HCT116 (cell line): Measurements from ENCODE around the gene TMEM91. TPM values are rescaled to one million over a fixed set of nuclear protein-coding genes. Genes with fewer than 3 reads are reported as not detected.

Experiments used
- ATAC-seq: fragments of 200-7000 bp; cut with Tn5 transposase; 2 replicates; pipeline ENCODE4 v1.9.1; 2020; ENCODE audit warnings: mild to moderate bottlenecking, moderate library complexity
- BruUV-seq: library from RNA; stranded (reverse); fragments of 400-500 nt; replicated peaks from 2 replicates; lab custom pipeline; 2021; lab: Mats Ljungman, UMichigan
- CTCF ChIA-PET: fragments of 300-600 bp; sonication (Branson Sonifier 250); formaldehyde crosslinking; loops from one replicate; lab custom pipeline; 2021; ENCODE audit warnings: antibody characterized with exemption; lab: Charles Lee
- POLR2A ChIA-PET: fragments of 300-600, 350-600 bp; sonication (Branson Sonifier 250); formaldehyde crosslinking; loops from one replicate; lab custom pipeline; 2021; ENCODE audit warnings: antibody characterized with exemption; lab: Charles Lee
- RAD21 ChIA-PET, 2 experiments: fragments of 300-600 bp; sonication (Branson Sonifier 250); formaldehyde crosslinking; loops; one replicate each; lab custom pipeline; 2023; ENCODE audit warnings: low total read pairs in 2 of 2; ENCODE audit not compliant: uncharacterized antibody in 2 of 2, unreplicated experiment in 2 of 2, low non-redundant PET in 1 of 2; lab: Charles Lee
- DNase-seq: peaks from one replicate; pipeline ENCODE4 v3.0.0-alpha.2; 2010; ENCODE audit warnings: low read depth, low spot score
- H2AFZ ChIP-seq: fragments of 200-600 bp; shearing (Covaris generic), sonication (generic); 2 replicates; pipeline ENCODE4 v1.6.1; 2017; ENCODE audit warnings: low read depth, mixed run types, mixed read lengths, antibody characterized with exemption, low read length; ENCODE audit not compliant: poor library complexity, severe bottlenecking
- H3K27ac ChIP-seq: 2 replicates; pipeline ENCODE4 v1.5.1; 2012; ENCODE audit warnings: low read depth, low read length
- H3K27me3 ChIP-seq: fragments of 200-600 bp; sonication (generic); 2 replicates; pipeline ENCODE4 v1.6.1; 2016; ENCODE audit warnings: mixed run types, low read length, mixed read lengths; ENCODE audit not compliant: insufficient read depth
- H3K36me3 ChIP-seq, 2 experiments: fragments of 200-500 bp in 1 of 2; fragments of 200-600 bp in 1 of 2; sonication (Bioruptor generic) in 1 of 2; sonication (generic) in 1 of 2; 2 replicates each; pipeline versions ENCODE4 v1.5.1 to v1.6.1; 2014 to 2016; ENCODE audit warnings: low read length in 2 of 2, inconsistent platforms in 1 of 2, mixed read lengths in 1 of 2, mixed run types in 1 of 2; ENCODE audit not compliant: insufficient read depth in 2 of 2, control insufficient read depth in 1 of 2
- H3K4me1 ChIP-seq, 2 experiments: fragments of 200-600 bp in 1 of 2; sonication (generic) in 1 of 2; 2 replicates each; pipeline versions ENCODE4 v1.5.1 to v1.6.1; 2012 to 2017; ENCODE audit warnings: low read length in 2 of 2, inconsistent platforms in 1 of 2, mild to moderate bottlenecking in 1 of 2, mixed read lengths in 1 of 2, mixed run types in 1 of 2, moderate library complexity in 1 of 2; ENCODE audit not compliant: insufficient read depth in 2 of 2, control insufficient read depth in 1 of 2
- H3K4me2 ChIP-seq: fragments of 200-600 bp; sonication (generic); 2 replicates; pipeline ENCODE4 v1.6.1; 2017; ENCODE audit warnings: mixed run types, low read length, mixed read lengths
- H3K4me3 ChIP-seq, 2 experiments: fragments of 200-600 bp in 1 of 2; sonication (generic) in 1 of 2; replicated peaks in 1 of 2; 2 replicates each; pipeline ENCODE4 v1.5.1; 2011 to 2016; ENCODE audit warnings: low read length in 2 of 2, control low read depth in 1 of 2, low read depth in 1 of 2, mild to moderate bottlenecking in 1 of 2, mixed read lengths in 1 of 2, mixed run types in 1 of 2
- H3K79me2 ChIP-seq: fragments of 200-600 bp; sonication (generic); 2 replicates; pipeline ENCODE4 v1.6.1; 2017; ENCODE audit warnings: mild to moderate bottlenecking, mixed run types, low read length, moderate library complexity, mixed read lengths; ENCODE audit not compliant: insufficient read depth
- H3K9ac ChIP-seq: fragments of 200-600 bp; sonication (generic); 2 replicates; pipeline ENCODE4 v1.6.1; 2016; ENCODE audit warnings: low read length, mixed read lengths
- H3K9me2 ChIP-seq: fragments of 200-600 bp; sonication (generic), shearing (Covaris generic); 2 replicates; pipeline ENCODE4 v1.6.1; 2017; ENCODE audit warnings: mixed run types, mild to moderate bottlenecking, moderate library complexity; ENCODE audit not compliant: insufficient read depth
- H3K9me3 ChIP-seq, 2 experiments: fragments of 200-500 bp in 1 of 2; fragments of 200-600 bp in 1 of 2; sonication (Bioruptor generic) in 1 of 2; sonication (generic) in 1 of 2; 2 replicates each; pipeline ENCODE4 v1.6.1; 2014 to 2017; ENCODE audit warnings: low read length in 2 of 2, mixed read lengths in 2 of 2, inconsistent platforms in 1 of 2, low read depth in 1 of 2, mild to moderate bottlenecking in 1 of 2, mixed run types in 1 of 2, moderate library complexity in 1 of 2; ENCODE audit not compliant: control insufficient read depth in 1 of 2, insufficient read depth in 1 of 2
- H4K20me1 ChIP-seq: fragments of 200-600 bp; sonication (generic), shearing (Covaris generic); 2 replicates; pipeline ENCODE4 v1.6.1; 2017; ENCODE audit warnings: mixed run types, mild to moderate bottlenecking, moderate library complexity; ENCODE audit not compliant: insufficient read depth
- ATF3 ChIP-seq: IDR thresholded peaks from 2 replicates; pipeline ENCODE4 v1.6.1; 2012
- CEBPB ChIP-seq: IDR thresholded peaks from 2 replicates; pipeline ENCODE4 v1.6.1; 2012; ENCODE audit warnings: low read depth
- CTCF ChIP-seq, 3 experiments: fragments of 200-600 bp in 1 of 3; sonication (generic) in 1 of 3; IDR thresholded peaks in 2 of 3; conservative IDR thresholded peaks in 1 of 3; 2 replicates each; pipeline ENCODE4 v1.5.1; 2012 to 2017; ENCODE audit warnings: low read depth in 2 of 3, low read length in 2 of 3, antibody characterized with exemption in 1 of 3, borderline replicate concordance in 1 of 3, control low read depth in 1 of 3, mild to moderate bottlenecking in 1 of 3, mixed read lengths in 1 of 3, mixed run types in 1 of 3, moderate library complexity in 1 of 3; ENCODE audit not compliant: insufficient read depth in 1 of 3
- FOSL1 ChIP-seq: IDR thresholded peaks from 2 replicates; pipeline ENCODE4 v1.6.1; 2012; ENCODE audit warnings: low read depth
- MAX ChIP-seq: IDR thresholded peaks from 2 replicates; pipeline ENCODE4 v1.6.1; 2012
- POLR2A ChIP-seq: IDR thresholded peaks from 2 replicates; pipeline ENCODE4 v1.7.0; 2011; ENCODE audit warnings: borderline replicate concordance; ENCODE audit not compliant: insufficient read depth, insufficient read length; ENCODE audit errors: extremely low read depth
- POLR2AphosphoS5 ChIP-seq: IDR thresholded peaks from 2 replicates; pipeline ENCODE4 v1.6.1; 2011; ENCODE audit warnings: mild to moderate bottlenecking, low read depth, low read length, moderate library complexity
- SIN3A ChIP-seq: IDR thresholded peaks from 2 replicates; pipeline ENCODE4 v1.6.1; 2012; ENCODE audit warnings: low read depth
- SP1 ChIP-seq: IDR thresholded peaks from 2 replicates; pipeline ENCODE4 v1.6.1; 2012; ENCODE audit warnings: low read depth
- SRF ChIP-seq: IDR thresholded peaks from 2 replicates; pipeline ENCODE4 v1.6.1; 2012; ENCODE audit warnings: low read depth
- ZBTB33 ChIP-seq: IDR thresholded peaks from 2 replicates; pipeline ENCODE4 v1.6.1; 2011; ENCODE audit warnings: mild to moderate bottlenecking, low read length, moderate library complexity; ENCODE audit not compliant: insufficient replicate concordance; ENCODE audit errors: extremely low read depth
- ZFX ChIP-seq: fragments of 450-650 bp; IDR thresholded peaks from 2 replicates; pipeline ENCODE4 v1.6.1; 2017
- intact Hi-C: fragments of 100-400 bp; cut with micrococcal nuclease; formaldehyde crosslinking; loops from 2 replicates; pipeline ENCODE4 v1.10.0; 2022
- total RNA-seq: library from RNA; stranded (reverse); gene quantifications from one replicate; pipeline ENCODE4 v1.2.1, GENCODE V29; 2021; ENCODE audit not compliant: unreplicated experiment

Gene TMEM91
- total RNA-seq, 1 experiment from 2014 or later, result 4.4 TPM

- Histone ChIP-seq H3K27ac (no peak overlapping the region), H3K4me2 (no peak overlapping the region), H3K4me3 (no peak overlapping the region), H3K9me3 (no peaks in the 10 kb centered on the region), H3K36me3 (peaks cover 0 to 3% of the 10 kb centered on the region in 2 experiments; a peak in 1 of 4 replicates), H3K4me1 (peaks cover 11 to 13% of the 10 kb centered on the region in 2 experiments; a peak in 3 of 4 replicates), H3K9me2 (no peaks in the 10 kb centered on the region)
- CTCF ChIA-PET, result no interaction called here
- RAD21 ChIA-PET, result no interaction called here
- no peak for TF ChIP-seq ZFX
- no peak for TF ChIP-seq SIN3A
- TF ChIP-seq, all 23 proteins: peak for 0
- Histone ChIP-seq H4K20me1 (no peaks in the 10 kb centered on the region), H2AFZ (no peak overlapping the region), H3K79me2 (no peaks in the 10 kb centered on the region), H3K9ac (no peak overlapping the region), H3K27me3 (no peaks in the 10 kb centered on the region)
- POLR2A ChIA-PET, result no interaction called here
- DNase-seq (no peak), ATAC-seq (no peak)
- intact Hi-C loops, result no loop called here
- BruUV-seq, result no TSS peak
Observed at GRCh38 chr19:41411968-41412265, 35.6 kb downstream of the TMEM91 start.

- Histone ChIP-seq H3K27ac (no peak overlapping the region), H3K9me3 (no peaks in the 10 kb centered on the region), H2AFZ (no peak overlapping the region), H3K79me2 (no peaks in the 10 kb centered on the region), H3K9me2 (no peaks in the 10 kb centered on the region), H3K27me3 (no peaks in the 10 kb centered on the region), H3K4me3 (no peak overlapping the region), H3K4me1 (peaks cover 11 to 13% of the 10 kb centered on the region in 2 experiments; a peak in 3 of 4 replicates), H3K9ac (no peak overlapping the region), H3K4me2 (no peak overlapping the region), H3K36me3 (peaks cover 0 to 3% of the 10 kb centered on the region in 2 experiments; a peak in 1 of 4 replicates), H4K20me1 (no peaks in the 10 kb centered on the region)
- no peak for TF ChIP-seq POLR2A
- TF ChIP-seq SRF, result no peak
- no peak for TF ChIP-seq MAX
- no peak for TF ChIP-seq CEBPB
- no peak for TF ChIP-seq FOSL1
- TF ChIP-seq POLR2AphosphoS5, result no peak
- TF ChIP-seq SP1, result no peak
- no peak for TF ChIP-seq ZFX
- TF ChIP-seq SIN3A, result no peak
- TF ChIP-seq ATF3, result no peak
- TF ChIP-seq CTCF (IDR thresholded peaks at IDR 0.05 in 2 of 3, conservative IDR thresholded peaks at IDR 0.05 in 1 of 3; ENCODE audit: borderline replicate concordance in 1 of 3, insufficient read depth in 1 of 3, low read depth in 2 of 3, low read length in 2 of 3), result no peak
- TF ChIP-seq ZBTB33, result no peak
- DNase-seq (no peak), ATAC-seq (no peak)
- POLR2A ChIA-PET, result no interaction called here
- RAD21 ChIA-PET, result no interaction called here
- intact Hi-C loops, result no loop called here
- CTCF ChIA-PET, result no interaction called here
- BruUV-seq, result no TSS peak
Observed at GRCh38 chr19:41412953-41413352, 36.6 kb downstream of the TMEM91 start.
